Heart right ventricle (tissue), 16 donors: ENCODE measurements around the gene THAP8. TPM values are rescaled to one million over a fixed set of nuclear protein-coding genes. Genes with fewer than 3 reads are reported as not detected.
"Not testable (repeated sequence)": the region's sequence is repeated elsewhere in the genome, so short reads cannot be mapped to it uniquely, and the experiment has no call there.

Experiments
- ATAC-seq, 8 donors: fragments of 200-7000 bp; cut with Tn5 transposase; one replicate each; pipeline ENCODE4 v1.9.1; 2020; ENCODE audit warnings: mild to moderate bottlenecking in 8 of 8, moderate library complexity in 8 of 8, moderate number of reproducible peaks in 1 of 8
- DNase-seq, 2 donors: peaks; one replicate each; pipeline ENCODE4 v3.0.0-alpha.2; 2020
- H3K27ac ChIP-seq, 10 donors: fragments of 200-600 bp; sonication (generic) in 2 of 10; one replicate each; pipeline versions ENCODE4 v1.5.0 to v1.8.0; 2020 to 2022; ENCODE audit warnings: mild to moderate bottlenecking in 3 of 10
- H3K27me3 ChIP-seq, 7 donors: fragments of 200-600 bp; one replicate each; pipeline ENCODE4 v1.8.0; 2021 to 2022; ENCODE audit warnings: mild to moderate bottlenecking in 2 of 7
- H3K36me3 ChIP-seq, 9 donors: fragments of 200-600 bp; sonication (generic) in 1 of 9; one replicate each; pipeline versions ENCODE4 v1.5.0 to v1.8.0; 2020 to 2022; ENCODE audit warnings: mild to moderate bottlenecking in 2 of 9
- H3K4me1 ChIP-seq, 9 donors: fragments of 200-600 bp; sonication (generic) in 1 of 9; one replicate each; pipeline versions ENCODE4 v1.5.0 to v1.8.0; 2020 to 2022; ENCODE audit warnings: mild to moderate bottlenecking in 4 of 9
- H3K4me3 ChIP-seq, 10 donors: fragments of 200-600 bp; sonication (generic) in 2 of 10; one replicate each; pipeline versions ENCODE4 v1.5.0 to v1.8.0; 2020 to 2022; ENCODE audit warnings: mild to moderate bottlenecking in 7 of 10, moderate library complexity in 2 of 10
- H3K9me3 ChIP-seq, 11 donors: fragments of 200-600 bp in 10 of 11; sonication (generic) in 2 of 11; one replicate each; pipeline versions ENCODE4 v1.5.0 to v1.8.0; 2013 to 2022; ENCODE audit warnings: mild to moderate bottlenecking in 2 of 11, control low read depth in 1 of 11, moderate library complexity in 1 of 11
- WGBS, 2 donors: extraction: QIAGEN DNeasy Blood & Tissue Kit; methylation state at CpG; one replicate each; pipeline ENCODE4 v1.1.7; 2013; ENCODE audit warnings: inconsistent platforms in 1 of 2; 5-methylcytosine and 5-hydroxymethylcytosine counted together
- intact Hi-C, 10 donors: fragments of 100-400 bp; cut with DNase I; formaldehyde crosslinking; loops; one replicate each; pipeline versions ENCODE4 v1.11.1 to v1.14.2; 2022
- polyA plus RNA-seq, 2 donors: library from polyadenylated mRNA; stranded (reverse); fragments of 200-250 nt; gene quantifications; one replicate each; pipeline ENCODE4 v1.2.3, GENCODE V29; 2013
- total RNA-seq, 10 donors: library from RNA; stranded (reverse); fragmentation: NEBNext Ultra II Directional in 3 of 10; extraction: Animal tissue kit (Norgen Biotek cat#: 25700) in 3 of 10; gene quantifications; one replicate each; pipeline versions ENCODE4 v1.2.1 to v1.2.4, GENCODE V29; 2021 to 2023
- TF ChIP-seq, protein P1 (sequence below), 9 donors: fragments of 200-600 bp; sonication (generic) in 2 of 9; IDR thresholded peaks; one replicate each; pipeline versions ENCODE4 v1.5.0 to v1.8.0; 2021 to 2022; ENCODE audit warnings: antibody characterized with exemption in 9 of 9, mild to moderate bottlenecking in 5 of 9, moderate library complexity in 1 of 9
- donor health status: Arrhythmogenic right ventricular cardiomyopathy.
- donor health status: ischemic (EF 13 %, LVEDD 7.1; RV severe dilation, severe dysfunction).
- donor health status: healthy with polysubstance abuse.
- donor health status: DM: no; HTN: yes; CAD: no.
- donor health status: DM: no; HTN: no; CAD: no.
- donor health status: ischemic (EF 25% LVEDD 6.9; RV normal size, moderate dysfunction).
- donor health status: ischemic (EF 25% LVEDD 5.7; RV mildly dilated, moderate dysfunction).
- donor health status: healthy.
- donor health status: DM: yes; HTN: yes; CAD: no.
- donor health status: Ischemic cardiomyopathy.
- donor health status: ischemic (EF 35%, LVEDD 5.7; RV mildly dilated, moderate dysfunction).
- donor health status: nonischemic (EF 11% LVEDD 7.7; RV severe dilation, severe dysfunction).
- donor health status: DM: yes; HTN: yes; CAD: no.
- donor health status: PGD.
- donor health status: ischemic (EF 29% LVEDD 5.4; RV normal size, mild dysfunction).
- donor health status: nonischemic (EF 23%, LVEDD 6.1; RV moderate dilation, normal function).

THAP8 gene
- total and polyA plus RNA-seq, 12 donors: 2.7 to 7.7 (median 4.5) TPM

DNA sequence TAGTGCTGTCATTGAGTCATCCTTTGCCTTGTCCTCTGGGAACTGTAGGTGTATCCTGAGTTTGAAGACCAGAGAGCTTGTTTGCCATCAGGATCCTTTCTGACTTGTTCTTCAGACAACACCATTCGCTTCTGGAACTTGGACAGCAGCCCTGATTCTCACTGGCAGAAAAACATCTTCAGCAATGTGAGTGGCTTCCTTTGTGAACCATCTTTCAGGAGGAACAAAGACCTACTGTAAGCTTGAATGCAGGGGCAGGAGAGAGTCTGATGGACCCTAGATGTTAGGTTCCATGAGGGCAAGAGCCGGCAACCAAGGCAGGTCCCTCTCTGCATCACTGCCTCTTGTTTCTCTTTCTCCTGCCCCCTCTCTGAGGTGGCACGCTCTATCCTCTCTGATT is 27.3 kb upstream of the THAP8 start:
- DNase-seq (no peak), ATAC-seq (no peak)
- Histone ChIP-seq H3K36me3 (peaks cover 0 to 53% (median 0%) of the 10 kb centered on the region in 9 donors), H3K4me3 (no peak overlapping the region), H3K27ac (no peak overlapping the region), H3K9me3 (no peaks in the 10 kb centered on the region), H3K4me1 (no peaks in the 10 kb centered on the region), H3K27me3 (no peaks in the 10 kb centered on the region)
- WGBS, 2 donors: 56 to 74% methylated on average over 3 of the region's 3 CpGs
- TF ChIP-seq, protein P1, sequence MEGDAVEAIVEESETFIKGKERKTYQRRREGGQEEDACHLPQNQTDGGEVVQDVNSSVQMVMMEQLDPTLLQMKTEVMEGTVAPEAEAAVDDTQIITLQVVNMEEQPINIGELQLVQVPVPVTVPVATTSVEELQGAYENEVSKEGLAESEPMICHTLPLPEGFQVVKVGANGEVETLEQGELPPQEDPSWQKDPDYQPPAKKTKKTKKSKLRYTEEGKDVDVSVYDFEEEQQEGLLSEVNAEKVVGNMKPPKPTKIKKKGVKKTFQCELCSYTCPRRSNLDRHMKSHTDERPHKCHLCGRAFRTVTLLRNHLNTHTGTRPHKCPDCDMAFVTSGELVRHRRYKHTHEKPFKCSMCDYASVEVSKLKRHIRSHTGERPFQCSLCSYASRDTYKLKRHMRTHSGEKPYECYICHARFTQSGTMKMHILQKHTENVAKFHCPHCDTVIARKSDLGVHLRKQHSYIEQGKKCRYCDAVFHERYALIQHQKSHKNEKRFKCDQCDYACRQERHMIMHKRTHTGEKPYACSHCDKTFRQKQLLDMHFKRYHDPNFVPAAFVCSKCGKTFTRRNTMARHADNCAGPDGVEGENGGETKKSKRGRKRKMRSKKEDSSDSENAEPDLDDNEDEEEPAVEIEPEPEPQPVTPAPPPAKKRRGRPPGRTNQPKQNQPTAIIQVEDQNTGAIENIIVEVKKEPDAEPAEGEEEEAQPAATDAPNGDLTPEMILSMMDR (IDR thresholded peaks at IDR 0.05): no peak
- intact Hi-C loops: no loop called here

DNA sequence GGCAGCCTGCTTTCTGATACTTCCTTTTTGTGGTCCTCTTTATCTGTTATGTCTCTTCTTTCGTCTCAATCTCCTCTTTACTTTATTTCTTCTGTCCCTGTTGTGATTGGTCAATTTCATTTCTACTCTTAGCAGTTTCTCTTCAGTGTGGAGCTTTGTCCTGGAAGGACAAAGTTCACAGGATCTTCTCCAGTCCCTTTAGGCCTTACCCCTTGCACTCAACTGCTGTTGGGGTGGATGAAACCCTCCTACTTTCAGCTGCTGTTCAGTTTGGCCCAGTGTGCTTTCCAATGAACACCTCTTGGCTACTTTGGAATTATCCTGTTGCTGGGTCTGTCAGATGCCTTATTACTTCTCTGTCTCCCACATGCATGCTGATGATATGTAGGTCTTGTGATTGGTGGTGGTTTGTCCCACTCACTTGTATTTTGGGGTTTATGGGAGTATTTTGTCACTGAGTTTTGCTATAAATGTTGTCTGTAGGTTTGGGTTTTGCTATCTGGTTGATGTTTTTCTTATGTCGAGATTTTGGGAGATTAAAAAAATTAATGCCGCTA is 25.4 kb upstream of the THAP8 start:
- no peaks in the 10 kb centered on the region for H3K4me1 ChIP-seq
- H3K27ac ChIP-seq: no peak overlapping the region
- no peaks in the 10 kb centered on the region for H3K27me3 ChIP-seq
- TF ChIP-seq, protein P1 (IDR thresholded peaks at IDR 0.05): no peak
- H3K4me3 ChIP-seq: no peak overlapping the region
- ATAC-seq: no peak
- no peak for DNase-seq
- WGBS, 2 donors: 91 to 96% methylated on average over 3 of the region's 3 CpGs
- intact Hi-C loops: no loop called here
- H3K9me3 ChIP-seq: no peaks in the 10 kb centered on the region
- H3K36me3 ChIP-seq: peaks cover 0 to 50% (median 0%) of the 10 kb centered on the region in 9 donors

DNA sequence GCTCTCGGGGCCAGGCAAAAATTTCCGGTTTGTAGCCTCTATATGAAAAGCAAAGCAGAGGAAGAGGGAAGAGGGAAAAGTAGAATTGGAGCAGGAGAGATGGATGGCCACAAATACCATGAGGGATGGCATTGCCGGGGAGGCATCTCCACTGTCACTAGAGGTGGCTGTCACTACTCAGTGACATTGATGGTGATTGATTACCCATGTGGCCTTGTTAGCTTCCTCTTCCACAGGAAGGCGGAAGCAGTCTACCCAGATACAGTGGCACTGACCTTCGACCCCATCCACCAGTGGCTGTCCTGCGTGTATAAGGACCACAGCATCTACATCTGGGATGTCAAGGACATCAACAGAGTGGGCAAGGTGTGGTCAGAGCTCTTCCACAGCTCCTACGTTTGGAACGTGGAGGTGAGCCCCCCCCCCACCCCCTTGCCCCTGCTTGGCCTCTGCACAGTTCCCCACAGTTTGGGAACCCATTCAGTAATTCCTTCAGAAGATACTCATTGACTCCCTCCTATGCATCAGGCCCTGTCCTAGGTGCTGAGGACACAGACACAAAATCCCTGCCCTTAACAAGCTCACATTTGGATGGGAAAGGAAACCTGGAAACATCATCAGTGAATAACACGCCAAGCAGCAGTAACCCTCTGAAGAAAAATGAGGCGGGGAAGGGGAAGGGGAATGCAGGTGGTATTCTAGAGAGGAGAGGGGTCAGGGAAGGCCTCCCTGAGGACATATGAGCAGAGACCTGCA is 19.2 kb upstream of the THAP8 start:
- WGBS, 2 donors: 84 to 86% methylated on average over 10 of the region's 10 CpGs
- H3K27me3 ChIP-seq: no peaks in the 10 kb centered on the region
- TF ChIP-seq, protein P1 (IDR thresholded peaks at IDR 0.05): no peak
- ATAC-seq: no peak
- peaks cover 0 to 38% (median 0%) of the 10 kb centered on the region in 9 donors for H3K36me3 ChIP-seq
- intact Hi-C loops: no loop called here
- H3K9me3 ChIP-seq: no peaks in the 10 kb centered on the region
- no peak overlapping the region for H3K27ac ChIP-seq
- peaks cover 0 to 9% (median 0%) of the 10 kb centered on the region in 9 donors for H3K4me1 ChIP-seq
- H3K4me3 ChIP-seq: no peak overlapping the region
- DNase-seq: no peak

DNA sequence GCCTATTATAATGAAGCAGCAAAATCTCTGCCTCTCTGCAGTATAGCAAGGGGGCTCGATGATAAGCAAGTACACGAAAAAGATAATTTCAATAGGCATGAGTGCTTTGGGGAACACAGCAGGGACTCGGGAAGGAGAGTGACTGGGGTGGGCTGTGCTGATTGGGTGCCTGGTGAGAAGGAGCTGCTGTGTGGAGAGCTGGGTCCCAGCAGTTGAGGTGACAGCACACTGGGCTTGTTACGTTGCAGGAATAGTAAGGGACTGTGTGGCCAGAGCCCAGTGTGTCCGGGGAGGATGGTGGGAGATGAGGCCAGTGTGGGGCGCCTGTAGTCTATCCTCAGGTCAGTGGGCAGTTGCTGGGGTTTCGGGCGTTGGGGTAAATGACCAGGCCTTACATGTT is 18.0 kb upstream of the THAP8 start:
- Histone ChIP-seq H3K4me3 (no peak overlapping the region), H3K9me3 (no peaks in the 10 kb centered on the region), H3K36me3 (peaks cover 0 to 46% (median 0%) of the 10 kb centered on the region in 9 donors), H3K27ac (no peak overlapping the region), H3K4me1 (peaks cover 0 to 9% (median 0%) of the 10 kb centered on the region in 9 donors), H3K27me3 (no peaks in the 10 kb centered on the region)
- intact Hi-C loops: no loop called here
- TF ChIP-seq, protein P1 (IDR thresholded peaks at IDR 0.05): no peak
- WGBS, 2 donors: 68 to 82% methylated on average over 8 of the region's 8 CpGs
- DNase-seq (no peak), ATAC-seq (peak in 2 of 8 donors; percentile 15 to 44)

DNA sequence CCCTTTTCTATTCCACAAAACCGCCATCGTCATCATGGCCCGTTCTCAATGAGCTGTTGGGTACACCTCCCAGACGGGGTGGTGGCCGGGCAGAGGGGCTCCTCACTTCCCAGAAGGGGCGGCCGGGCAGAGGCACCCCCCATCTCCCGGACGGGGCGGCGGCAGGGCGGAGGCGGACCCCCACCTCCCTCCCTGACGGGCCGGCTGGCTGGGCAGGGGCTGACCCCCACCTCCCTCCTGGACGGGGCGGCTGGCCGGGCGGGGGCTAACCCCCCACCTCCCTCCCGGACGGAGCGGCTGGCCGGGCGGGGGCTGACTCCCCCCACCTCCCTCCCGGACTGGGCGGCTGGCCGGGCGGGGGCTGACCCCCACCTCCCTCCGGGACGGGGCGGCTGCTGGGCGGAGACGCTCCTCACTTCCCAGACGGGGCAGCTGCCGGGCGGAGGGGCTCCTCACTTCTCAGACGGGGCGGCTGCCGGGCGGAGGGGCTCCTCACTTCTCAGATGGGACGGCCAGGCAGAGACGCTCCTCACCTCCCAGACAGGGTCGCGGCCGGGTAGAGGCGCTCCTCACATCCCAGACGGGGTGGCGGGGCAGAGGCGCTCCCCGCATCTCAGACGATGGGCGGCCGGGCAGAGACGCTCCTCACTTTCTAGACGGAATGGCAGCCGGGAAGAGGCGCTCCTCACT is 14.9 kb upstream of the THAP8 start:
- intact Hi-C loops: loop anchor here in 3 of 10 donors (5.0 to 10.0 kb wide), 3 partner anchors 33 to 106 kb away; partner anchors contain the start of genes OVOL3 (in 1 of the 3), POLR2I (in 1 of the 3) and TBCB (in 1 of the 3)
- H3K4me1 ChIP-seq, H3K27me3 ChIP-seq, DNase-seq, H3K9me3 ChIP-seq, H3K4me3 ChIP-seq, H3K27ac ChIP-seq, ATAC-seq: not testable (repeated sequence)
- peaks cover 0 to 44% (median 0%) of the 10 kb centered on the region in 9 donors for H3K36me3 ChIP-seq
- WGBS, 2 donors: 97% methylated on average over 37 to 54 of the region's 57 CpGs
